ENCODE measurements around the gene NEK7.
"Not testable (repeated sequence)": the region's sequence is repeated elsewhere in the genome, so short reads cannot be mapped to it uniquely, and the experiment has no call there.

DNA sequence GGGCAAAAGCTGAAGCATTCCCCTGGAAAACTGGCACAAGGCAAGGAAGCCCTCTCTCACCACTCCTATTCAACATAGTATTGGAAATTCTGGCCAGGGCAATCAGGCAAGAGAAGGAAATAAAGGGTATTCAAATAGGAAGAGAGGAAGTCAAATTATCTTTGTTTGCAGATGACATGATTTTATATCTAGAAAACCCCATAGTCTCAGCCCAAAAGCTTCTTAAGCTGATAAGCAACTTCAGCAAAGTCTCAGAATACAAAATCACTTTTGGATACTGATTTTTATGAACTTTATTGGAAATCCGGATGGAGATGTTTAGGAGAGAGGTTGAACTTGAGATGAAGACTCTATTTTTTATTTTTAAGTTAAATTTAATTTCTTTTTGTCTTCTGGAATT lies 37.1 kb downstream of the NEK7 start:
- TF ChIP-seq, protein P1, sequence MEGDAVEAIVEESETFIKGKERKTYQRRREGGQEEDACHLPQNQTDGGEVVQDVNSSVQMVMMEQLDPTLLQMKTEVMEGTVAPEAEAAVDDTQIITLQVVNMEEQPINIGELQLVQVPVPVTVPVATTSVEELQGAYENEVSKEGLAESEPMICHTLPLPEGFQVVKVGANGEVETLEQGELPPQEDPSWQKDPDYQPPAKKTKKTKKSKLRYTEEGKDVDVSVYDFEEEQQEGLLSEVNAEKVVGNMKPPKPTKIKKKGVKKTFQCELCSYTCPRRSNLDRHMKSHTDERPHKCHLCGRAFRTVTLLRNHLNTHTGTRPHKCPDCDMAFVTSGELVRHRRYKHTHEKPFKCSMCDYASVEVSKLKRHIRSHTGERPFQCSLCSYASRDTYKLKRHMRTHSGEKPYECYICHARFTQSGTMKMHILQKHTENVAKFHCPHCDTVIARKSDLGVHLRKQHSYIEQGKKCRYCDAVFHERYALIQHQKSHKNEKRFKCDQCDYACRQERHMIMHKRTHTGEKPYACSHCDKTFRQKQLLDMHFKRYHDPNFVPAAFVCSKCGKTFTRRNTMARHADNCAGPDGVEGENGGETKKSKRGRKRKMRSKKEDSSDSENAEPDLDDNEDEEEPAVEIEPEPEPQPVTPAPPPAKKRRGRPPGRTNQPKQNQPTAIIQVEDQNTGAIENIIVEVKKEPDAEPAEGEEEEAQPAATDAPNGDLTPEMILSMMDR (IDR thresholded peaks at IDR 0.05) = not testable (repeated sequence)
- not testable (repeated sequence) for TF ChIP-seq EP300, POLR2A (IDR thresholded peaks at IDR 0.05)

Measured in suprapubic skin (tissue), 3 donors.